Measurements from ENCODE around the gene FKBP2.

DNA sequence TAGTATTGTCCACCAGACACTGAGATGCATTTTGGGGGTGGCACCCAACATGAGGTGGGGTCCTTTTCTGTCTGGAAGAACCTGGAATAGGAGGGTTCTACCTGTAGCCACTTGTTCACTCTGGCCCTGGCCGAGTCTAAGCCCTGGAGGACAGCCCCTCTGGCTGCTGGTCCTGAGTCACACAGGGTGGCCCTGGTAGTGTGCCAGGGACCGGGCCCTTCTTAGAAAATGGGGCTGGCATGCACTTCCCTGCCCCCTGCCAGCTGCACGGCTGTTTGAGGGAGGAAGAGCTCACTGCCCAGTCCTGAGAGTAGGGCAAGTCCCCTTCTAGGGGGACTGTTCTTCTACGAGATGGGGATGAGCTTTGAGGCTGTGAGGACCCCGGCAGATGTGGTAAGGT is 12.6 kb downstream of the FKBP2 start:
- no peak for TF ChIP-seq POLR2AphosphoS5 (IDR thresholded peaks at IDR 0.05)
- TF ChIP-seq, protein P1, sequence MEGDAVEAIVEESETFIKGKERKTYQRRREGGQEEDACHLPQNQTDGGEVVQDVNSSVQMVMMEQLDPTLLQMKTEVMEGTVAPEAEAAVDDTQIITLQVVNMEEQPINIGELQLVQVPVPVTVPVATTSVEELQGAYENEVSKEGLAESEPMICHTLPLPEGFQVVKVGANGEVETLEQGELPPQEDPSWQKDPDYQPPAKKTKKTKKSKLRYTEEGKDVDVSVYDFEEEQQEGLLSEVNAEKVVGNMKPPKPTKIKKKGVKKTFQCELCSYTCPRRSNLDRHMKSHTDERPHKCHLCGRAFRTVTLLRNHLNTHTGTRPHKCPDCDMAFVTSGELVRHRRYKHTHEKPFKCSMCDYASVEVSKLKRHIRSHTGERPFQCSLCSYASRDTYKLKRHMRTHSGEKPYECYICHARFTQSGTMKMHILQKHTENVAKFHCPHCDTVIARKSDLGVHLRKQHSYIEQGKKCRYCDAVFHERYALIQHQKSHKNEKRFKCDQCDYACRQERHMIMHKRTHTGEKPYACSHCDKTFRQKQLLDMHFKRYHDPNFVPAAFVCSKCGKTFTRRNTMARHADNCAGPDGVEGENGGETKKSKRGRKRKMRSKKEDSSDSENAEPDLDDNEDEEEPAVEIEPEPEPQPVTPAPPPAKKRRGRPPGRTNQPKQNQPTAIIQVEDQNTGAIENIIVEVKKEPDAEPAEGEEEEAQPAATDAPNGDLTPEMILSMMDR (IDR thresholded peaks at IDR 0.05): no peak
- no peak for TF ChIP-seq POLR2A (IDR thresholded peaks at IDR 0.05)
